Esophagus (tissue), 2 donors: ENCODE measurements around the gene NEURL2. TPM values are rescaled to one million over a fixed set of nuclear protein-coding genes. Genes with fewer than 3 reads are reported as not detected.

Experiments used
- H3K27ac ChIP-seq, 2 donors: one replicate each; pipeline ENCODE4 v1.5.1; 2013; ENCODE audit warnings: low read depth in 2 of 2, mild to moderate bottlenecking in 2 of 2, inconsistent platforms in 1 of 2, low read length in 1 of 2, moderate library complexity in 1 of 2
- H3K27me3 ChIP-seq, 2 donors: one replicate each; pipeline ENCODE4 v1.6.1; 2013; ENCODE audit warnings: low read length in 2 of 2, control low read depth in 1 of 2, mild to moderate bottlenecking in 1 of 2; ENCODE audit not compliant: insufficient read depth in 2 of 2, control insufficient read depth in 1 of 2
- H3K36me3 ChIP-seq, 2 donors: one replicate each; pipeline ENCODE4 v1.6.1; 2013; ENCODE audit warnings: low read length in 1 of 2; ENCODE audit not compliant: control insufficient read depth in 2 of 2, insufficient read depth in 2 of 2
- H3K4me1 ChIP-seq, 2 donors: one replicate each; pipeline ENCODE4 v1.6.1; 2013; ENCODE audit warnings: low read length in 1 of 2; ENCODE audit not compliant: control insufficient read depth in 2 of 2, insufficient read depth in 2 of 2
- H3K4me3 ChIP-seq, 2 donors: one replicate each; pipeline ENCODE4 v1.5.1; 2013; ENCODE audit warnings: low read length in 2 of 2, mild to moderate bottlenecking in 2 of 2, low read depth in 1 of 2, moderate library complexity in 1 of 2
- H3K9me3 ChIP-seq, 2 donors: one replicate each; pipeline ENCODE4 v1.6.1; 2013; ENCODE audit warnings: mild to moderate bottlenecking in 2 of 2, low read depth in 1 of 2, low read length in 1 of 2, moderate library complexity in 1 of 2; ENCODE audit not compliant: control insufficient read depth in 2 of 2, insufficient read depth in 1 of 2
- WGBS, 2 donors: extraction: QIAGEN DNeasy Blood & Tissue Kit; methylation state at CpG; one replicate each; pipeline ENCODE4 v1.1.7; 2013; 5-methylcytosine and 5-hydroxymethylcytosine counted together
- polyA plus RNA-seq, 2 donors: library from polyadenylated mRNA; stranded (reverse); fragments of 200-250 nt; gene quantifications; one replicate each; pipeline ENCODE4 v1.2.3, GENCODE V29; 2013
- donor health status: healthy with polysubstance abuse.
- donor health status: Bipolar disorder and iron deficiency.

The NEURL2 gene
- polyA plus RNA-seq, 2 donors = 1.4 to 2.5 TPM

DNA sequence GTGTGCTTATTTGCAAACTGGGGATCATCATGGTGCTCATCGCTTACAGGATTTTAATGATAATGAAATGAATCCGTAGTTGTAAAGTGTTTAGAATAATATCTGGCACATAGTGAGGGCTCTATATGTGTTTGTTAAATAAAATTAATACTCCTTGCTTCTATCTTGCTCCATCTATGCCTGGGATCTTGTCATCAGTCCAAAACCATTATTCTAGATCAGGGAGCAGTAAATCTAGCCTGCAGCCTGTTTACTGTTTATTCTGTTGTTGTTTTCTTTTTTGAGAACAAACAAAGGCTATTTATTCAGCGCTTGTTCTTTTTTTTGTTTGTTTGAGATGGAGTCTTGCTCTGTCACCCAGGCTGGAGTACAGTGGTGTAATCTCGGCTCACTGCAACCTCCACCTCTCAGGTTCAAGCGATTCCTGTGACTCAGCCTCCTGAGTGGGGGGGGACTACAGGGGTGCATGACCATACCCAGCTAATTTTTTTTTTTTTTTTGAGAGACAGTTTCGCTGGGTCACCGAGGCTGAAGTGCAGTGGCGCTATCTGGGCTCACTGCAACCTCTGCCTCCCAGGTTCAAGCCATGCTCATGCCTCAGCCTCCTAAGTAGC, 41.9 kb downstream of the NEURL2 start:
- Histone ChIP-seq H3K4me3 (no peak overlapping the region), H3K9me3 (no peaks in the 10 kb centered on the region), H3K27me3 (no peaks in the 10 kb centered on the region), H3K36me3 (peaks cover 6 to 25% of the 10 kb centered on the region in 2 donors), H3K27ac (no peak overlapping the region), H3K4me1 (no peaks in the 10 kb centered on the region)
- WGBS, 2 donors = 90 to 92% methylated on average over 8 of the region's 8 CpGs

DNA sequence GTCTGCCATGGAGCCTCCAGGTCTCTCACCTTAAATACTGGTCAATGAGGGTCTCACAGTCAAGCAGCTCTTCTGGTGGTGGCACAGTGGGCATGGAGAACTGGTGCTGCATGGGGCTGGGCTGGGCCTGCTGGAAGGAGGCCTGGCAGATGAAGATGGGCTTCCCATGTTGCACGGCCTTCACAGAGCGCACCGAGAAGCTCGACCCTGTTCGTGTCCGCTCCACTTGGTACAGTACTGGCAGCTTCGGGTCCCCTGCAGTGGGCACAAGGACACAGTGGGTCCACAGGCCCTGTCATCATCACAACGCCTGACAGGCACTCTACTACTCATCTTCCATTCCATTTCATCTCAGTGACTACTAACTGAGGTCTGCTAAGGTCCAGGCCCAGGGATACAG, 42.6 kb downstream of the NEURL2 start:
- WGBS, 2 donors = 92 to 96% methylated on average over 8 of the region's 8 CpGs
- Histone ChIP-seq H3K4me1 (no peaks in the 10 kb centered on the region), H3K9me3 (no peaks in the 10 kb centered on the region), H3K4me3 (no peak overlapping the region), H3K27ac (no peak overlapping the region), H3K27me3 (no peaks in the 10 kb centered on the region), H3K36me3 (peaks cover 6 to 30% of the 10 kb centered on the region in 2 donors)

DNA sequence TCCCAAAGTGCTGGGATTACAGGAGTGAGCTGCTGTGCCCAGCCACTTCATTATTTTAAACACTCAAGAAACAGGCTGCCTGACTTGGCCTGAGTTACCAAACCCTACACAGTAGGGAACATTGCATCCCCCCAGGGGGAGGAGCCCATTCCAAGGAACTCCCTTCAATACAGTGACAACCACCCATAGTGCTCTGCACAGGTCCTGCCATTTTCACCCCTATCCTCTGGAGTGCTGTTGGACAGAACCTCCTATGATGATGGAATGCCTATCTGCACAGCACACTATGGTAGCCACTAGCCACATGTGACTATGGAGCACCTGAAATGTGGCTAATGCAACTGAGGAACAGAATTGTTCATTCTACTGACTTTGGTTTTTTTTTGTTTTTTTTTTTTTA, 45.6 kb downstream of the NEURL2 start:
- Histone ChIP-seq H3K9me3 (no peaks in the 10 kb centered on the region), H3K27me3 (no peaks in the 10 kb centered on the region), H3K27ac (no peak overlapping the region), H3K36me3 (peaks cover 16 to 42% of the 10 kb centered on the region in 2 donors), H3K4me1 (peaks cover 0 to 2% of the 10 kb centered on the region in 2 donors), H3K4me3 (no peak overlapping the region)

DNA sequence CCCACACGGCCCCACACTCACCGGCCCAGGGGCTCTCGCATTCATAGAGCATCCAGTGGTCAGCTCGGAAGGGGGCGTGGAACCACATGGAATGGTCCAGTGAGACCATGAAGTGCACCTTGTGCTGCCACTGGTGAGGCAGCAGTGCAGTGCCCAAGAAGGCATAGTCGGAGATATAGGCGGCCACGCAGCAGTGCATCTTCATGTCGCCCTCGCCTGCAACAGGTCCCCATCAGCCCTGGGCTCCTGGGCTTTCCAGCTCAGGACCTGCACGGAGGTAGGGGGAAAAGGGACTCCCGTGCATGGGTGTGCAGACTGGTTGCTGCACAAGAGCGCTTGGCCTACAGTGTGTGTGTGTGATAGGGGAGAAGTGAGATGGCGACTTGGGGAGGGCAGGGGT, 47.5 kb downstream of the NEURL2 start:
- Histone ChIP-seq H3K4me3 (no peak overlapping the region), H3K9me3 (no peaks in the 10 kb centered on the region), H3K36me3 (peaks cover 16 to 39% of the 10 kb centered on the region in 2 donors), H3K27ac (no peak overlapping the region), H3K4me1 (peaks cover 0 to 2% of the 10 kb centered on the region in 2 donors), H3K27me3 (no peaks in the 10 kb centered on the region)
- WGBS, 2 donors = 90 to 93% methylated on average over 14 of the region's 14 CpGs

DNA sequence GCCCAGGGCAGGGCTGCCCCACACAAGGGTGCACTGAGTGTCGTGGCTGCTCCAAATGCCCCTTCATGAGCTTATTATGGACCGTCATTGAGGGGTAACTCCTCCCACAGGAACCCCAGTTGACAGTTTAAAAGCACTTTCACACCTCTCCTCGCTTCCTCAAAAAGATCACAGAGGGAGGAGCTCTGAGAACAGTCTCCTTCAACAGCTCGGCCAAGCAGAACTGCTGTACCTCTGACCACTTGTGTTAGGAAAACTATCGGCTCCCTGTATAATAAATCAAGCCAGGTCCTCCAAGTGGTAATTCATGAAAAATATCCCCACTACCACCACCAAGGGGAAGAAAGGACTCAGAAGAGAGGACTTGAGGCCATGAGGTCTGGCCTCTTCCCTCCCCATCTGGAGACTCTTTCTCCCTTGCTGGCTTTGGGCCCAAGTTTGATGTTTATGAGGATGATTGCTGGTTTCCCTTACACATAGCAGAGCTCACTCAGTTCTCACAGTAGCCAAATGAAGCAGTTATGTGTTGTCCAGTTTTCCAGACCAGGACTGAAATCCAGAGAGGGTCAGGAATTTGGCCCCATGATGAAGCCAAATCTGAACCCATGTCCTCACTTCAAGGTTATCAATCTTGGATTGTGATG, 48.7 kb downstream of the NEURL2 start:
- peak overlapping the region in 1 of 2 donors; percentile 25 for H3K27ac ChIP-seq
- peaks cover 16 to 35% of the 10 kb centered on the region in 2 donors for H3K36me3 ChIP-seq

DNA sequence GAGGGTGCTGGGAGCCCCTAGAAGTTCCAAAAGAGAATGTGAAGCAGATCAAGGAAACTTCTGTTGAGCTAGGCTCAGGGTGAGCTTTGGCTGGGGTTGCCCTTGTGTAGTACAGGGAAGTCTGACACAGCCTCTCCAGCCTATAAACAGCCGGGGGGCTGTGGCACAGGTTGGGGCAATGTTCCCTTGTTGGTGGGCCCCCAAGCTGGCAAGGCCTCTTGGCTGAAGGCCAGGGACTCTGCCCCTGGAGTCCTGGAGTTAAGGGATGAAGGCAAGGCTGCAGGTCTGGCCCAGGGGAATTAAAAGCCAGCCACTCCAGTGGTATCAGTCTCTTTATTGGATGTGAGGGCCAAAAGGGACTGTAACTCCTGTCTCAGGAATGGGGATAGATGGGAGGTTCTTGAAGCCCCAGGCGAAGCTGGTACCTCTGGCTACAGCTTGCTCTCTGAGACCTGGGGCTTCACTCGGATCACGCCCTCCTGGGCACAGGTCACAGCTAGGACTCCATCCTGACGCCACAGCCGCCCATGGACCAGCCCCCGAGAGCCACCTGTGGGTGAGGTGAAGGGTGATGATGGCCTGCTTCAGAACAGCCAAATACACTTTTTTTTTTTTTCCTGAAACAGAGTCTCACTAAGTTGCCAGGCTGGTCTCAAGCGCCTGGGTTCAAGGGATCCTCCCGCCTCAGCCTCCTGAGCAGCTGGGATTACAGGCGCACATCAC, 49.4 kb downstream of the NEURL2 start:
- H3K36me3 ChIP-seq = peaks cover 16 to 35% of the 10 kb centered on the region in 2 donors
- 92% methylated on average over 10 of the region's 10 CpGs for WGBS, 2 donors

More for the DNA sequence above, 48.7 kb downstream of the NEURL2 start:
- H3K27me3 ChIP-seq = no peaks in the 10 kb centered on the region
- 59 to 70% methylated on average over 5 of the region's 5 CpGs for WGBS, 2 donors
- no peak overlapping the region for H3K4me3 ChIP-seq
- peaks cover 0 to 2% of the 10 kb centered on the region in 2 donors for H3K4me1 ChIP-seq
- H3K9me3 ChIP-seq = no peaks in the 10 kb centered on the region

DNA sequence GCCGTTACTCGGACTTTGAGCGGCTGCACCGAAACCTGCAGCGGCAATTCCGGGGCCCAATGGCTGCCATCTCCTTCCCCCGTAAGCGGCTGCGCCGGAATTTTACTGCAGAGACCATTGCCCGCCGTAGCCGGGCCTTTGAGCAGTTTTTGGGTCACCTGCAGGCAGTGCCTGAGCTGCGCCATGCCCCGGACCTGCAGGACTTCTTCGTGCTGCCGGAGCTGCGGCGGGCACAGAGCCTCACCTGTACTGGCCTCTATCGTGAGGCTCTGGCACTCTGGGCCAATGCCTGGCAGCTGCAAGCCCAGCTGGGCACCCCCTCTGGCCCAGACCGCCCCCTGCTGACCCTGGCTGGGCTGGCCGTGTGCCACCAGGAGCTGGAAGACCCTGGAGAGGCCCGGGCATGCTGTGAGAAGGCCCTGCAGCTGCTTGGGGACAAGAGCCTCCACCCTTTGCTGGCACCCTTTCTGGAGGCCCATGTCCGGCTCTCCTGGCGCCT, 50.3 kb downstream of the NEURL2 start:
- Histone ChIP-seq H3K9me3 (no peaks in the 10 kb centered on the region), H3K4me3 (no peak overlapping the region), H3K27me3 (no peaks in the 10 kb centered on the region), H3K27ac (no peak overlapping the region), H3K36me3 (peaks cover 12 to 35% of the 10 kb centered on the region in 2 donors), H3K4me1 (peaks cover 0 to 5% of the 10 kb centered on the region in 2 donors)
- WGBS, 2 donors = 89% methylated on average over 25 of the region's 25 CpGs

More for the DNA sequence above, 49.4 kb downstream of the NEURL2 start:
- H3K27me3 ChIP-seq = no peaks in the 10 kb centered on the region
- no peak overlapping the region for H3K4me3 ChIP-seq
- peaks cover 0 to 2% of the 10 kb centered on the region in 2 donors for H3K4me1 ChIP-seq
- no peaks in the 10 kb centered on the region for H3K9me3 ChIP-seq
- H3K27ac ChIP-seq = peak overlapping the region in 1 of 2 donors; percentile 47

Other genes starting within 250 kb of the NEURL2 start
- not detected for gene WFDC11, start 221.0 kb downstream of the NEURL2 start, polyA plus RNA-seq
- gene WFDC13, start 189.2 kb downstream of the NEURL2 start, polyA plus RNA-seq = not detected
- gene WFDC10B, start 186.2 kb downstream of the NEURL2 start, polyA plus RNA-seq = under 1 TPM; 0.07 to 0.18 TPM
- not detected for gene SPINT4, start 168.9 kb downstream of the NEURL2 start, polyA plus RNA-seq
- 1 to 10 TPM in 1 of 2 donors, under 1 TPM in 1; 0.51 to 2.4 TPM for gene WFDC3, start 99.3 kb downstream of the NEURL2 start, polyA plus RNA-seq
- gene DNTTIP1, start 99.3 kb downstream of the NEURL2 start, polyA plus RNA-seq = 10 to 100 TPM; 24.6 to 29.4 TPM
- 10 to 100 TPM; 53.1 to 83.4 TPM for gene UBE2C, start 78.6 kb downstream of the NEURL2 start, polyA plus RNA-seq
- gene TNNC2, start 63.9 kb downstream of the NEURL2 start, polyA plus RNA-seq = 1 to 10 TPM in 1 of 2 donors, under 1 TPM in 1; 0.28 to 1.0 TPM
- gene SNX21, start 57.4 kb downstream of the NEURL2 start, polyA plus RNA-seq = 10 to 100 TPM in 1 of 2 donors, 1 to 10 TPM in 1; 9.3 to 25.8 TPM
- gene ACOT8, start 33.8 kb downstream of the NEURL2 start, polyA plus RNA-seq = 10 to 100 TPM; 24.8 to 26.6 TPM
- gene ZSWIM3, start 33.6 kb downstream of the NEURL2 start, polyA plus RNA-seq = 1 to 10 TPM; 1.1 to 1.5 TPM
- 1 to 10 TPM; 2.4 to 3.9 TPM for gene ZSWIM1, start 10.0 kb downstream of the NEURL2 start, polyA plus RNA-seq
- under 1 TPM; 0.76 to 0.96 TPM for gene SPATA25, start 3.6 kb downstream of the NEURL2 start, polyA plus RNA-seq
- 10 to 100 TPM; 43.6 to 55.0 TPM for gene CTSA, start 127 bp upstream of the NEURL2 start, polyA plus RNA-seq
- 10 to 100 TPM; 27.0 to 27.2 TPM for gene PLTP, start 20.9 kb upstream of the NEURL2 start, polyA plus RNA-seq
- gene PCIF1, start 43.5 kb upstream of the NEURL2 start, polyA plus RNA-seq = 10 to 100 TPM; 18.0 to 20.9 TPM
- 10 to 100 TPM; 10.7 to 18.0 TPM for gene ZNF335, start 81.0 kb upstream of the NEURL2 start, polyA plus RNA-seq
- gene MMP9, start 117.7 kb upstream of the NEURL2 start, polyA plus RNA-seq = under 1 TPM; 0.12 to 0.32 TPM
- under 1 TPM; 0.25 to 0.77 TPM for gene SLC12A5, start 138.0 kb upstream of the NEURL2 start, polyA plus RNA-seq
- 10 to 100 TPM in 1 of 2 donors, 1 to 10 TPM in 1; 8.6 to 10.7 TPM for gene NCOA5, start 198.8 kb upstream of the NEURL2 start, polyA plus RNA-seq
- gene CD40, start 227.1 kb upstream of the NEURL2 start, polyA plus RNA-seq = 10 to 100 TPM in 1 of 2 donors, 1 to 10 TPM in 1; 5.4 to 10.8 TPM